ENCODE measurements around the gene TBC1D16. TPM values are rescaled to one million over a fixed set of nuclear protein-coding genes. Genes with fewer than 3 reads are reported as not detected.

TBC1D16 gene
- polyA plus RNA-seq, 1 experiment: 9.0 TPM

DNA sequence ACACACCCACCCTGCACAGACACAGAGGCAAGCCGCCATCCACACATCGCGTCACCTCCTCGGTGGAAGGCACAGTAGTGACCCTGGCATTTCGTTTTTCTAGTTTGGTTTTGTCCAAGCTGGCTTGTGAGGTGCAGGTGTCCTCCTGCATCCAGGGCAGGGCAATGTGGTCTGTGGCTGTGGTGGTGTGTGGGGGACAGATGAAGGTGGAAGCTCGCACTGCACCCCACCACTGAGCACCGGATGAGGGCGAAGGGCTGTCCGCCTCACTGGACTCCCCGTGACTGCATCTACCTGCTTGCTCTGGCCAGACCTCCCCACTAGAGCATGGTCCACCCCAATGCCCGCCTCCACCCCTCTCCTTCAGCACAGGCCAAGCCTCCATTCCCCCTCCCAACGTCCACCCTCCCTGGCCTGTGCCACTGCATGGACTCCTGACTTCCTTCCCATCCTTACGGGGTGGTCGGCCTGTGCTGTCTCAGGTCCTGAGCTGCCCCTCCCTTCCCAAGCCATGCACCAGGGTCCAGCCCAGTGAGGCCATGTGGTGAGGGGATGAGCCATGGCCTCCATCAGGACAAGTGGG, 117.7 kb downstream of the TBC1D16 start:
- peaks cover 17% of the 10 kb centered on the region for H3K27me3 ChIP-seq (ENCODE audit: control insufficient read depth, insufficient read depth, low read length)
- no peaks in the 10 kb centered on the region for H3K36me3 ChIP-seq (ENCODE audit: control insufficient read depth, insufficient read depth, low read length)
- TF ChIP-seq, protein P1, sequence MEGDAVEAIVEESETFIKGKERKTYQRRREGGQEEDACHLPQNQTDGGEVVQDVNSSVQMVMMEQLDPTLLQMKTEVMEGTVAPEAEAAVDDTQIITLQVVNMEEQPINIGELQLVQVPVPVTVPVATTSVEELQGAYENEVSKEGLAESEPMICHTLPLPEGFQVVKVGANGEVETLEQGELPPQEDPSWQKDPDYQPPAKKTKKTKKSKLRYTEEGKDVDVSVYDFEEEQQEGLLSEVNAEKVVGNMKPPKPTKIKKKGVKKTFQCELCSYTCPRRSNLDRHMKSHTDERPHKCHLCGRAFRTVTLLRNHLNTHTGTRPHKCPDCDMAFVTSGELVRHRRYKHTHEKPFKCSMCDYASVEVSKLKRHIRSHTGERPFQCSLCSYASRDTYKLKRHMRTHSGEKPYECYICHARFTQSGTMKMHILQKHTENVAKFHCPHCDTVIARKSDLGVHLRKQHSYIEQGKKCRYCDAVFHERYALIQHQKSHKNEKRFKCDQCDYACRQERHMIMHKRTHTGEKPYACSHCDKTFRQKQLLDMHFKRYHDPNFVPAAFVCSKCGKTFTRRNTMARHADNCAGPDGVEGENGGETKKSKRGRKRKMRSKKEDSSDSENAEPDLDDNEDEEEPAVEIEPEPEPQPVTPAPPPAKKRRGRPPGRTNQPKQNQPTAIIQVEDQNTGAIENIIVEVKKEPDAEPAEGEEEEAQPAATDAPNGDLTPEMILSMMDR (IDR thresholded peaks at IDR 0.05; ENCODE audit: insufficient read depth, low read depth, low read length): no peak
- no peak for DNase-seq (ENCODE audit: low read depth)
- ChIA-PET CTCF (no interaction called here), POLR2A (no interaction called here)
- no peak overlapping the region for H3K4me3 ChIP-seq (ENCODE audit: low read depth, low read length)

DNA sequence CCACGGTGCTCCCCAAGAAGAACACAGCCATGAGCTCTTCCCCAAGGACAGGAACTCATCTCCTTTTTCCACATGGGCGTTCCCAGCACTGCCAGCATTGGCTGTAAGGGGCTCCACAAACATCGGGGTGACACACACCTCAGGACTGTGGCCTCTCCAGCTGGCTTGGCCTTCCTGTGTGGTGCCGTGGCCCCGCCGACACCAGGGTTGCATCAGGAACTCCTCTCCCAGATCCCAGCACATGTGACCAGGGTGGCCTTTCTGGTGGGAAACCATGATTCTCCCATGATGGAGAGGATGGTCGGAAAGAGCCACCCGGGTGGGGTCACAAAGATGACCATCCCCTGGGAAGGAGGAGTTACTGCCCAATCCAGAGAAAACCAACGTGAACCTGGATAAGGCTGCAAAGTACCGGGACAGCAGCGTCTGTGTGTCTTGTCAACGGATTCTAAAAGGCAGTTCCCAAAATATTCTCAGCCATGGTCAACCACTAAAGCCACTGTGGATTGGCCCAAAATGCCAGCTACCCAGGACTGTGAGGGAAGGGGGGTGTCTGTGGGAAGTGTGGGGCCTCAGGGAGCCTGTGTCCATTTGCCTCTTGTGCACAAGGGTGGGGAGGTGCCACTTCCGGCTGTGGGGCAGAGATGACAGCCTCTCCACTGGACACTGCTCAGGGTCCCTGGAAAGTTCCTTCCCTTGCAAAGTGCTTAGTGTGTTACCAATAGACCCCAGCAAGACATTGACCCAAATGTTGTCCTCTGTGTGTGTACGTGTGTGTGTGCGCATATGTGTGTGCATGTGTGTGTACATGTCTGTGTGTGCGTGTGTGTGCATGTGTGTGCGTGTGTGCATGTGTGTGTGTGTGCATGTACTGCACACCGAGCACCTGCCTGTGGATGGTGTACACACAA, 118.4 kb downstream of the TBC1D16 start:
- POLR2A ChIA-PET: no interaction called here
- CTCF ChIA-PET: interaction anchor here (2.0 to 3.1 kb wide), 2 partner anchors 128 to 172 kb away, joined by 8 to 19 read pairs; no protein-coding TSS in a partner anchor
- Histone ChIP-seq H3K36me3 (ENCODE audit: control insufficient read depth, insufficient read depth, low read length) (no peaks in the 10 kb centered on the region), H3K4me3 (ENCODE audit: low read depth, low read length) (no peak overlapping the region), H3K27me3 (ENCODE audit: control insufficient read depth, insufficient read depth, low read length) (peaks cover 13% of the 10 kb centered on the region)
- TF ChIP-seq, protein P1 (IDR thresholded peaks at IDR 0.05; ENCODE audit: insufficient read depth, low read depth, low read length): no peak
- DNase-seq (ENCODE audit: low read depth): no peak

DNA sequence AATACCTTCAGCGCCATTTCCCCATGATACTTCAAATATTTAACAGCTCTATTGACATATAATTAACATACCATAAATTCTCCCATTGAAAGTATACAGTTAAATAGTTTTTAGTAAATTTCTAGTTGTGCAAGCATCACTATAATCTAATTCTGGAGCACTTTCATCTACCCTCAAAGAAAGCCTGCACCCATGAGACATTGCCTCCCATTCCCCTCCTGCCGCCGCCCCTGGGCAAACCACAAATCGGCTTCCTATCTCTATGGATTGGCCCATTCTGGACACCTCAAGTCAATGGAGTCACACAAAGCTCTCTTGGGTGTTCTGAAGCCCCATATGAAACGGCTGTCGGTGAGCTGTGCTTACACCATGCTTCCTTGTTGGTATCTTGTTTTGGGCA, 119.2 kb downstream of the TBC1D16 start:
- Histone ChIP-seq H3K4me3 (ENCODE audit: low read depth, low read length) (no peak overlapping the region), H3K27me3 (ENCODE audit: control insufficient read depth, insufficient read depth, low read length) (peaks cover 10% of the 10 kb centered on the region), H3K36me3 (ENCODE audit: control insufficient read depth, insufficient read depth, low read length) (no peaks in the 10 kb centered on the region)
- no peak for DNase-seq (ENCODE audit: low read depth)
- TF ChIP-seq, protein P1 (IDR thresholded peaks at IDR 0.05; ENCODE audit: insufficient read depth, low read depth, low read length): no peak
- POLR2A ChIA-PET: no interaction called here
- CTCF ChIA-PET: interaction anchor here (0.7 to 3.1 kb wide), 3 partner anchors 127 to 174 kb away, joined by 3 to 19 read pairs (median 8); no protein-coding TSS in a partner anchor

DNA sequence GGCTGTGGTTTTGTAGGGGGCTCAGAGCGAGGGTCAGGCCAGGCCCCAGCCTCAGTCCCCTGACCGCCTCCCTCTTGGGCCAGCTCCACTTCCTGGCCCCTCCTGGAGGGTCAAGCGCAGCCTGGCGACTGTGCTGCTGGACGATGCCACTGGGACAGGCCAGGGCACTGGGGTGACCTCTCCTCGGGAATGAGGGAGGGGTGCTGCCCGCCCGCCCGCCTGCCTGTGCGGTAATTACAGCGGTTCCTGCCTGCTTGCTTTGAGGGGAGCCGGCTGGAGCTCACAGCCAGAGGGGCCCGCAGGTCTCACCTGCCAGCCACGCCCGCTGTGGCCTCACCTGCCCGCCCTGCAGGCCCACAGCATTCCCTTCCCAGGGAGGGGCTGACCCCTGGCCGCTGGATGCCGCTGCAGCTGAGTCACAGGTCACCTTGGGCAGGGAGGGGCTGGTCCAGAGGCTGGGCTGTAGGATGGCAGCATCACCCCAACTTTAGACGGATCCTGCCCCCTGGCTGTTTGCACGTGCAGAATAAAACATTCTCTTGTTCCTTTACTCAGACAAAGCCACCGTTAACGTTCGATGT, 119.7 kb downstream of the TBC1D16 start:
- ChIA-PET CTCF (interaction anchor here (0.7 to 3.1 kb wide), 4 partner anchors 92 to 174 kb away, joined by 3 to 19 read pairs (median 6); no protein-coding TSS in a partner anchor), POLR2A (no interaction called here)
- TF ChIP-seq, protein P1 (IDR thresholded peaks at IDR 0.05; ENCODE audit: insufficient read depth, low read depth, low read length): peak; percentile 39
- Histone ChIP-seq H3K36me3 (ENCODE audit: control insufficient read depth, insufficient read depth, low read length) (no peaks in the 10 kb centered on the region), H3K27me3 (ENCODE audit: control insufficient read depth, insufficient read depth, low read length) (peaks cover 6% of the 10 kb centered on the region), H3K4me3 (ENCODE audit: low read depth, low read length) (no peak overlapping the region)
- DNase-seq (ENCODE audit: low read depth): no peak
